CD1c-positive myeloid dendritic cell (primary cell): ENCODE data around the gene TMCC1.

ENCODE experiments used
- DNase-seq: peaks from one replicate; pipeline ENCODE4 v3.0.0-alpha.2; 2016; ENCODE audit errors: extremely low spot score

TMCC1 gene

DNA sequence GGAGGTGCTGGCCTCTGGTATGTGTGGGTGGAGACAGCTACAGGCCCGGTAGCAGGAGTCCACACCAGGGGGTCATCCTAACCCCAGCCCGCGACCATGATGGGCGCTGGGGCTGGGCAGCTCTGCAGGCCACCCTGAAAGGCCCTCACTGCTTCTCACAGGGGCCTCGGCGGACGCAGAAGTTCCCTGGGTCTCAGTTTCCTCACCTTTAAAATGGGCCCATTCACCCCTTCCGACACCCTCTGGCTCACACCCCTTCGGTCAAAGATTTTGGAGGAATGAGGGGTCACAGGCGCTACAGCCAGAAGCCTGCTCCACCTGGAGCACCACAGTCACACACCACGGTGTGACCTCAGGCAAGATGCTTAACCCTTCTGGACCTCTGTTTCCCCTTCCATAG is 295.0 kb downstream of the TMCC1 start:
- DNase-seq = no peak

GRCh38 chr3:129598000-129598381 is 295.5 kb downstream of the TMCC1 start:
- DNase-seq = no peak
